ENCODE results near the gene ANKRD33B.
"Not testable (repeated sequence)": the region's sequence is repeated elsewhere in the genome, so short reads cannot be mapped to it uniquely, and the experiment has no call there.

ANKRD33B gene

GRCh38 chr5:10556893-10557746 is 6.8 kb upstream of the ANKRD33B start:
- no peak for DNase-seq (ENCODE audit: low read depth in 2 of 2)

GRCh38 chr5:10559151-10559550 is 4.7 kb upstream of the ANKRD33B start:
- no peak for DNase-seq (ENCODE audit: low read depth in 2 of 2)

DNA sequence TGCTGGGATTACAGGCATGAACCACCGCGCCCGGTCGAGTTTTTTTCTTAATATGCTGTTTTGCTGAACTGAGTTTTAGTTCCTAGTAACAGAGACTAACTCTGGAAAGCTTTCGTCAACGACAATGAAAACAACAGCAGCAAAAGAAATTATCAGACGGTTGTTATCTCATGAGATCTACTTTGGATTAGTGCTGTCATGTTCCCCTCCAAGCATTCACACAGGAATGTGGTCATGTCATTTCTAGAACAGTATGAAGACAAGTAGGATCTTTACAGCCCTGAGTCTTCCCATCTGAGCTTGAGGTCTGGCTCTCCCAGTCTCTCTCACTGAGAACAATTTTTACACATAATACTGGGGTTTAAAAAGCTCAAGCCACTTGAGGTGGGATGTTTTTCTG is 4.0 kb upstream of the ANKRD33B start:
- DNase-seq (ENCODE audit: low read depth in 2 of 2) = no peak

DNA sequence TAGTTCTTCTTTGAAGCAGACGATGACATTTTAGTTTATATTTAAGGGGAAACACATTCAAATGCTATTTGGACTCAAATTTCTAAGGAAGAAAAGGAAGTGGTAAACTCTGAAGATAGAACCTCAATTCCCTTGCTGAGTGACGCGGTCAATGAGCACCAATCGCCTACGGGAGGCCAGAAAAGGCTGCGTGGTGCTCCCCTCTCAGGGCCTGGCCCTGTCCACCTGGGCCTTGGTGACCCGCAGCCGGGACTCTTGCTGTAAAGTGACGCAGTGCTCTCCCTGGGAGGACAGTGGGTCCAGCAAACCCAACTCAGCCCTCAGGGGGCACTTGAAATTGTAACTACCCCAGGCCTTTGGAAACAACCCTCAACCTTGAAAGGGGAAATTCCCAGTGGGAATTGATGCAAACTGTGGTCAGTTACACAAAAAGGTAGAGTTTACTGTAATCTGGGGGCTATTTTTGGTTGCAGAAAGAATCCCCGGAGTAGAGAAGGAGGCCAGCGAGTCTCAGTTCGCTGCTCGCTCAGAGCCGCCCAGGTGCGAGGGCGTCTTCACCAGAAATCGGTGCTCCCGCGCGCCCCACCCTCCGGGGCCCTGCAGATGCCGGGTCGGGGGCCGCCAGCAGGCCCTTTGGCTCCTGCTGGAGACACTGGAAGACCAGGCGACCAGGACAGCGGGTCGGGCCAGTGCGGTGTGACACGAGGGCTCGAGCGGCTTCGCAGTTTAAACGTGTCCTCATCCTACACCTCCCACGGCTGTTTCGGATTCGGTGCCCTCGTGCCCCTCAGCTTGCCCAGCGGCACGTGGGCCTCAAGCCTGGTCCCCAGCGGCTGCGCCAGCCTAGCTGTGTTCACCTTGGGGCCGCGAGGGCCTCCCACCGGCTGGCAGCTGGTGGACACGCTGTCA is 1.4 kb upstream of the ANKRD33B start:
- no peak for DNase-seq (ENCODE audit: low read depth in 2 of 2)

DNA sequence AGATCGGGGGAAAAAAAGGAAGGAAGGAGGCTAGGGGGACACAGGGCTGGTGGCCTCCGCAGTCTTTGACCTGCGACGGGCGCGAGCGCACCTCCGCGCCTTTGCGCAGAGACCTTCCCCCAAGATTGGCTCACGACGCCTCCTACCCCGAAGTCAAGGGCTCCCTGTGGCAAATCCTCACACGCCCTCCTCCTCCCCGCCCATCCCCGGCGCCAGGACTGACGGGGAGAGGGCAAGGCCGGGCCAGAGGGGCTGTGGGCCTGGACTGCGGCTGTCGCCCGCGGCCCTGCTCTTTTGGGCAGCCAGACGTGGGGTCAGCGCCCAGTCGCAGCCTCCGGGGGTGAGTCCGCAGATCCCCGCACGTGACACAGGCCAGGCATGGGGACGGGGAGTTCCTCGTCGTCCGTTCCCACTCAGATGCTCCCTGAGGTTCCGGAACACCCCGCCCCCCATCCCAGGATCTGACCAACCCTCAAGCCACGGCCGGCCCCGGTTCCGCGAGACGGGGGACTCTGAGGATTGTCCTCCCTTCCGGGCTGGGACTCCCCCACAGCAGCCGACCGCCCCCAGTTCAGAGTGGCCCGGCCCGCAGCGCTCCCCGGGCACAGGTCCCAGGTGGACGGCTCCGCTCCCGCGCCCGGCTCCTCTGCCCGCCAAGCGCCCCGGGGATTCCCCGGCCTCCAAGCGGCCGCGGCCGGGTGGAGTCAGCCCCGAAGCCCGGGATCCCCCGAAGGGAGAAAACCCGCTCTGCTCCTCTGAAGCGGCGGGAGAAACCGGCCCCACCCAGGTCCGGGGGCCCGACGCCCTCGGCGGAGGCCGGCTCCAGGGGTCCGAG is 543 bp upstream of the ANKRD33B start:
- DNase-seq (ENCODE audit: low read depth in 2 of 2) = peak in 1 of 2 donors; percentile 15

DNA sequence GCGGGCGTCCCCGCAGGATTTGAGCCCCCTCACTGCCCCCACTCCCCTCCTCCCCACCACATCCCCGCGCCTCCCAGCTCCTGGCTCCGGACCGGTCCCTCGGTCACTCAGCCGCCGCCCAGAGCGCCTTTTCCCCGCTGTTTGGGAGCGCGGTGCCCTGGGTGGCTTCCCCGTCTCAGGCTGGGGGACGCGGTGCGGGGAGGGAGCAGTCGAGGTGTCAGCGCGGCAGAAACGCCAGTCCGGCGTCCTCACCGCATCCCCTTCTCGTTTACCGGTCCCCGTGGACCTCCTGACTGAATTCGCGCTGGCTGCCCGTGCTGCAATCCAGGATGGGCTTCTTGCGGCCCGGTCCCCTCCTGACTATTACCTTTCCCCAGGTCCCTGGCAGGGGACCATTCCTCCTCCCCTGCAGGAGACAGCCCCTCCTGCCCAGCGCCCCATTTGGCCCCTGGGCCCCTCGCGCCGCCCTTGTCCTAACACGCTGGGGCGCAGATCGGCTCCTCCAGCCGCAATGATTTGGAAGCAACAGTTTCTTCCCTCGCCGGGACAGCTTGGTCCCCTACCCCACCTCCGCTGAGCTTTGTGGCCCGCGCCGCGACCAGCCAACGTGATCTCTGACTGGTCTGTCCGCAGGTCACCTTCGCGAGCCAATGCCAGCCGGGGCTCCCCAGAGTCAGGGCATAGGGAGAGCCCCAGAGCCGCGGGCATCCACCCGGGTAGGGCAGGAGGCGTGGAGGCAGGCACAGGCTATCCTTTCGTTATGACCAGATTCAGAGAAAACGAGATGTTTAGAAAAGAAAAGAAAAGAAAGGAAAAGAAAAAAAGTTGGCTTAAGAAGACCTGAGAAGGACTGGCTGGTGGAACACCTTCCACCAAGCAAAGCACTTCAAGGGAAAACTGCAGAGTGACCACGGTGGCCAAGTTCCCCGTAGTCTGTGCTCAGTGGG is 1.2 kb downstream of the ANKRD33B start:
- no peak for DNase-seq (ENCODE audit: low read depth in 2 of 2)

GRCh38 chr5:10565785-10566542 is 2.1 kb downstream of the ANKRD33B start:
- no peak for DNase-seq (ENCODE audit: low read depth in 2 of 2)

GRCh38 chr5:10566543-10567068 is 2.7 kb downstream of the ANKRD33B start:
- DNase-seq (ENCODE audit: low read depth in 2 of 2) = no peak

GRCh38 chr5:10567121-10567591 is 3.3 kb downstream of the ANKRD33B start:
- no peak for DNase-seq (ENCODE audit: low read depth in 2 of 2)

- no peak for DNase-seq (ENCODE audit: low read depth in 2 of 2)
Measured at GRCh38 chr5:10567781-10568321, 4.0 kb downstream of the ANKRD33B start.

- DNase-seq (ENCODE audit: low read depth in 2 of 2) = not testable (repeated sequence)
Measured at GRCh38 chr5:10570540-10570939, 6.7 kb downstream of the ANKRD33B start.

GRCh38 chr5:10572451-10572850 is 8.6 kb downstream of the ANKRD33B start:
- DNase-seq (ENCODE audit: low read depth in 2 of 2) = no peak

DNA sequence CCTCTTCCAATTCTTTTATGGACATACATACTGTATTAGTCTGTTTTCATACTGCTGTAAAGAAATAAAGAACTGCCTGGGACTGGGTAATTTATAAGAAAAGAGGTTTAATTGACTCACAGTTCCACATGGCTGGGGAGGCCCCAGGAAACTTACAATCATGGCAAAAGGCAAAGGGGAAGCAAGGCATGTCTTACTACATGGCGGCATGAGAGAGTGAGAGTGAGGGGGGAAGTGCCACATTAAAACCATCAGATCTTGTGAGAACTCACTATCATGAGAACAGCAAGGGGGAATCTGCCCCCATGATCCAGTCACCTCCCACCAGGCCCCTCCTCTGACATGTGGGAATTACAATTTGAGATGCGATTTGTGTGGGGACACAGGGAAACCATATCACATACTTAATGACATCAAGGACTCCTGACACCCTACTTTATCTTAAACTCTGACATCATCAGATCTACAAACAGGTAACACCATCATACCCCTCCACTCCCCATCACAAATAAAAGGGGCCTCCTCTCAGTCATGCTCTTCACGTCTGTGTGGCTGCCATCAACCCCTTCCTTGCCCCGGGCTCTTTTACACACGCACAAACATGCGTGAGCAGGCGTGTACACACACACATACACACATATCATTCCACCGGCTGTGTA is 9.7 kb downstream of the ANKRD33B start:
- DNase-seq (ENCODE audit: low read depth in 2 of 2) = no peak

DNA sequence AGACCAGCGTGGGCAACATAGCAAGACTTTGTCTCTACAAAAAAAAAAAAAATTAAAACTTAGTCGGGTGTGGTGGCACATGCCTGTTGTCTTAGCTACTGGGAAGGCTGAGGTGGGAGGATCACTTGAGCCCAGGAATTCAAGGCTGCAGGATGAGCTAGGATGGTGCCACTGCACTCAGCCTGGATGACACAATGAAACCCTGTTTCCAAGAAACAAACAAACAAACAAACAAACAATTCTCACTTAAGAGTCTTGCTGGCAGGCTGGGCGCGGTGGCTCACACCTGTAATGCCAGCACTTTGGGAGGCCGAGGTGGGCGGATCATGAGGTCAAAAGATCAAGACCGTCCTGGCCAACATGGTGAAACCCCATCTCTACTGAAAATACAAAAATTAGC is 11.0 kb downstream of the ANKRD33B start:
- DNase-seq (ENCODE audit: low read depth in 2 of 2) = not testable (repeated sequence)

DNA sequence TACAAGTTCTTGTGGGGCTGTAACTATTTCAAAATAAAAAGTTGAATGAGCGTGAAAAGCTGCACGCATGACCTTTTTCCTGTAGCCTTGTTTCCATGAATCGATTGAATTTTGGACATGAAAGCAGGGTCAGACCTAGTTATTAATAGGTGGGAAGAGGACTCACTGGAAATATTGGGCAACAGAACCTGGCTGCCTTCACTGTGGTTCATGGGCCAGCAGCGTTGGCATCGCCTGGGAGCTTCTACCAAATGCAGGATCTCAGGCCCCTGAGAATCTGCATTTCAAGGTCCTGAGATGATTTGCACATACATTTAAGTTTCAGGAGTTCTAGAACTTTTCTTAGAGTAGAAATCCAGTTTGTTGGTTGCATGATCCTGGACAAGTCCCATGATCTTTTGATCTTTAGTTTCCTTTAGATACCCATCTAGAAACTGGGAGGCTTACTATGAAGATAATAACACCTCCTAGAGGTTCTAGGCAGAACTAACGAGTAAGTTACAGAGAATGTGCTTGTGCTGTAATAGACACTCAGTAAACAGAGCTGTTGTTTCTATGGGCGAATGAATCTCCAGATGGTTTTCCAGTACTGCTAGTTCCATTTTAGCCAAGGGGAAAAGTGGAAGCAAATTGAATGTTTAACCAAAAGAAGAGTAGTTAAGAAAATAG is 12.4 kb downstream of the ANKRD33B start:
- no peak for DNase-seq (ENCODE audit: low read depth in 2 of 2)

- DNase-seq (ENCODE audit: low read depth in 2 of 2) = no peak
Measured at GRCh38 chr5:10576790-10577189, 12.9 kb downstream of the ANKRD33B start.

DNA sequence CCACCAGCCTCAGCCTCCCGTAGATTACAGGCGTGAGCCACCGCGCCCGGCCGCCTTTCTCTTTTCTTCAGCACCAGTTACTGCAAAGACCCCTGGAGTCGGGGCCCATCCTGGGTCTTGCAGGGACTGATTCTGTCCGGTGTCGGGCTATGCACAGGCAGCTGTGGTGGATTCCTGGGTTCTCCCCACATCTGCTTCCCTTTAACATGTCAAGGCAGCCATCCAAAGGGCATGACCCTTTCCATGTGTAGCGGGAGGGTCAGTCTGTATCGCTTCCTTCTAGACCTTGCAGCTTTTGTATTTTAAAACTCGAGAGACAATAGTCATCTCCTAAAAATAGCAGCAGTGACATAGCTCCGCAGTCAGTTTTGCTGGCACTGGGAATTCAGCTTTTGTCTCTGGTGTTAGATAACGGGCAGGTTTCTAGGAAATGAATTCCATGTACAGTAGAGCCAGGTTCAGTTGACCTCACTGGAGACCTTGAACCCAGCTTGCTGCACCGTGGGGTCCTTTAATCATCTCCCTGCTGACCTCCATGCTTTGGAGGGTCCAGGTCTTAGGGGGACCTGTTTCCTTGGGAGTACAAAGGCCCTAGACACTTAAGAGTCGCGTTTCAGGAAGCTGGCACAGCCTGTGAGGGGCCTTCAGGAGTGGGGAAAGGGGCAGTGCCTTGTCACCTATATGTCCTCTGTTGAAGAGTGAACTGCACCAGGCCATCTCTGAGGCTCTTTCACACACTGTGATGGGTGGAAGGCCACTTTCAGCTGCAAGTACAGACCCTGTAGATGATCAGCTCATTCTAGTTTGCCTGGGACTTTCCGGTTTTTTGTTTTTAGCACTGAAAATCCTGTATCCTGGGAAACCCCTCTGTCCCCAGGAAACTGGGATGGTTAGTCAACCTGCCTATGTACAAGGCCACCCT is 13.8 kb downstream of the ANKRD33B start:
- DNase-seq (ENCODE audit: low read depth in 2 of 2) = no peak

Data from stimulated activated CD8-positive, alpha-beta memory T cell treated with anti-CD3 and anti-CD28 coated beads, Interleukin-2, amount 100 ng/mL, for 1 hour (primary cell).